NT2/D1 (cell line): ENCODE measurements around the gene RAMP3.

Experiments
- SUZ12 ChIP-seq: IDR thresholded peaks from 2 replicates; pipeline ENCODE4 v1.6.1; 2011; ENCODE audit not compliant: insufficient read length, insufficient read depth; ENCODE audit errors: extremely low read depth
- YY1 ChIP-seq: IDR thresholded peaks from 2 replicates; pipeline ENCODE4 v1.6.1; 2011; ENCODE audit not compliant: insufficient read length, insufficient read depth
- ZNF274 ChIP-seq: IDR thresholded peaks from 2 replicates; pipeline ENCODE4 v1.6.1; 2011; ENCODE audit warnings: mild to moderate bottlenecking, low read depth, low read length

DNA sequence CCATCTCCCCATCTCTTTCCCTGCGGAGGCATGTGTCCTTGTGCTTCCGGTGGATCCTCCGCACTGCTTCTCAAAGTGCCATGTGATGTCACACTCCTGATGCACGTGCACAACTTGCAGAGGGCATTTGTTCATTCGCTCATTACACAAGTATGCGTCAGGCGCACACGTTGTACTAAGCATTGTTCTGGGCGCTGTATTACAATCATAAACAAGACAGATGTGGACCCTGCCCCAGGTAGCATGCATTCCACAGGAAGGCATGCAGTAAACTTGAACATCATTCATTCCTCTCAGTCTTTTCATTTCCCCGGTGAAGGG is 9.0 kb upstream of the RAMP3 start:
- TF ChIP-seq YY1 (no peak), SUZ12 (no peak), ZNF274 (no peak)
